ENCODE results near the gene HCK.

The HCK gene

GRCh38 chr20:32109392-32110172 is 57.5 kb downstream of the HCK start, which contains the start of gene TM9SF4 (continued):
- TF ChIP-seq BCL6B (tag by site-specific recombination; IDR thresholded peaks at IDR 0.05) (no peak), KLF7 (tag by site-specific recombination; IDR thresholded peaks at IDR 0.05; ENCODE audit: borderline replicate concordance) (peak; percentile 71), PRDM6 (tag by site-specific recombination; IDR thresholded peaks at IDR 0.05) (no peak), ZFP37 (tag by site-specific recombination; IDR thresholded peaks at IDR 0.05) (0 out of 2 replicates have a peak, but pooled peaks have one; percentile 59), ZNF549 (tag by site-specific recombination; IDR thresholded peaks at IDR 0.05) (no peak), KLF8 (tag by site-specific recombination; IDR thresholded peaks at IDR 0.05) (peak; percentile 94), ZNF121 (tag by site-specific recombination; IDR thresholded peaks at IDR 0.05) (no peak), CTCF (tag by site-specific recombination; IDR thresholded peaks at IDR 0.05) (no peak), ZNF776 (tag by site-specific recombination; IDR thresholded peaks at IDR 0.05; ENCODE audit: borderline replicate concordance) (no peak), KLF17 (tag by site-specific recombination; IDR thresholded peaks at IDR 0.05) (peak; percentile 95), ZNF324 (tag by site-specific recombination; IDR thresholded peaks at IDR 0.05) (peak; percentile 89), PRDM4 (tag by site-specific recombination; IDR thresholded peaks at IDR 0.05) (no peak), YY1 (tag by site-specific recombination; IDR thresholded peaks at IDR 0.05) (peak; percentile 100), ZNF18 (tag by site-specific recombination; IDR thresholded peaks at IDR 0.05) (peak; percentile 53), ZNF558 (tag by site-specific recombination; IDR thresholded peaks at IDR 0.05) (no peak), ELK4 (IDR thresholded peaks at IDR 0.05; ENCODE audit: borderline replicate concordance, low read depth, low read length) (no peak), ZNF175 (tag by site-specific recombination; IDR thresholded peaks at IDR 0.05) (no peak), TCF7L2 (IDR thresholded peaks at IDR 0.05; ENCODE audit: borderline replicate concordance, low read depth, low read length) (no peak), SCRT1 (tag by site-specific recombination; IDR thresholded peaks at IDR 0.05; ENCODE audit: borderline replicate concordance) (0 out of 2 replicates have a peak, but pooled peaks have one; percentile 44), ZBTB44 (tag by site-specific recombination; IDR thresholded peaks at IDR 0.05) (no peak), ZNF830 (tag by site-specific recombination; IDR thresholded peaks at IDR 0.05; ENCODE audit: low read depth) (no peak), ZNF211 (tag by site-specific recombination; IDR thresholded peaks at IDR 0.05; ENCODE audit: low read depth) (no peak), ZNF391 (tag by site-specific recombination; IDR thresholded peaks at IDR 0.05; ENCODE audit: borderline replicate concordance, low read depth) (peak; percentile 75; the same call in 1 of the 2 replicates), ZNF701 (tag by site-specific recombination; IDR thresholded peaks at IDR 0.05) (no peak)

Measured in HEK293 (cell line).